HK-2 (cell line): ENCODE results near the gene BRD2.

Experiments used
- DNase-seq: peaks from one replicate; pipeline ENCODE4 v3.0.0-alpha.2; 2018; ENCODE audit not compliant: unreplicated experiment

Gene BRD2

GRCh38 chr6:33029328-33030184 lies 61.2 kb downstream of the BRD2 start:
- no peak for DNase-seq

GRCh38 chr6:33030245-33030644 lies 61.9 kb downstream of the BRD2 start:
- no peak for DNase-seq
